HG02571 (cell line): ENCODE measurements around the gene WDR41.
"Not testable (repeated sequence)": the region's sequence is repeated elsewhere in the genome, so short reads cannot be mapped to it uniquely, and the experiment has no call there.

Source experiments
- ATAC-seq: cut with Tn5 transposase; IDR thresholded peaks from one replicate; pipeline ENCODE4 v1.9.1; 2021; ENCODE audit warnings: mild to moderate bottlenecking, moderate library complexity; ENCODE audit not compliant: unreplicated experiment

The WDR41 gene

DNA sequence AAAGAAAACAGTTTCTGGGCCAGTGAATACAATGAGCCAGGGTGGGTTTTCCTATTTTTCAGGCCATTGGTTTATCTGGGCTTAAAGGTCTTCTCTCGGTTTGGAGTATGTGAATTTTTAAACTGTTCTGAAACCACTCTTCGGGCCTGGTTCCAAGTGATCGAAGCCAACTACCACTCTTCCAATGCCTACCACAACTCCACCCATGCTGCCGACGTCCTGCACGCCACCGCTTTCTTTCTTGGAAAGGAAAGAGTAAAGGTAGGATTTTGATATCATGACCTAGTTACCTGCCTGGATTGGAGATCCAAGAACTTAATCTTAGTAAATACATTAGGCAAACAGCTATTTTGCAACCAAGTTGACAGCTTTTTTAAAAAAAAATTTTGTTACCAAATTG lies 79.1 kb downstream of the WDR41 start:
- no peak for ATAC-seq

DNA sequence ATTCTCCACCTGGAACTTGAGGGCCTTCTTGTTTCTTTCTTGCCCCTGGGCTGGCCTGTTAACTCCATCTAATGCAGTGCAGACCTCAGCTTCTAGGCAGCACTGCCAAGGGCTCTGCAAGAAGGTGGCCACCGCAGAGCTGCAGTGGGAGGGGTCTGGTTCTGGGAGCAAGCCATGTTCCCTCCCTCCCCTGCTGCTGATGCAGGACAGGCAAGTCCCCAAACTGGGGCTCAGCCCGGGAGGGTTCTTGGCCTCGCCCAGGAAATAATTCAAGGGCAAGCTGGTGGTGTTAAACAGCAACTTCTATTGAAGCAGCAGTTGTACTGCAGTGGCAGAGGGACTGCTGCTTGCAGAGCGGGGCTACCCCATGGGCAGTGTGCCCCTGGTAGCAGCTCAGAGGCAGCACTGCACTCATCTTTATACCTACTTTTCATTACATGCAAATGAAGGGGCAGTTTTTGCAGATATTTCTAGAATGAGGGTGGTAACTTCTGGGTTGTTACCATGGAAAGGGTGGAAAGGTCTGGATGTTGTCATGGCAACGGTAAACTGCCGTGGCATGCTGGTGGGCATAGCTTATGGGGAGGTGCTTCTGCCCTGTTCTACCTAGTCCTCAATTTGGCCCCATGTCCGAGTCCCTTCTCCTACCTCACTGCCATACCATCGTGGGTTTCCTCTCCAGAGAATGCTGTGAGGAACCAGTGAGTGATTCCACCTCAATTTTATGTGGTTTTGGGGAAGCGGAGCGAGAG lies 82.1 kb downstream of the WDR41 start:
- ATAC-seq = no peak

DNA sequence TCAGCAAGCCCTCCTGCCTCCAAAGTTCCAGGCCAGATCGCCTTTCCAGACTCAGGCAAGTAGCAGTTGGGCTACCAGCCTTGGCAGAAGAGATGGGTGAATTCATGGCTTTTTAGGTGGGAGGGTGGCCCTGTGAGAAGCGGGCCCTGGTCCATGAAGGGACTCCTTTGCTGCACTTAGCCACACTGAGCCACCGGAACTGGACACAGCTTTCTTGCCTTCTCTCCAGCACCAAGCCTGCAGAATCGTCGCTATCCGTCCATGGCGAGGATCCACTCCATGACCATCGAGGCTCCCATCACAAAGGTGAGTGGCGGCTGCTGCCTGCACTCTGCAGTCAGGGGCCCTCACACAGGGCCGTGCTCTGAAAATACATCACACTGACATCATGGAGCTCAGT lies 85.0 kb downstream of the WDR41 start:
- no peak for ATAC-seq

DNA sequence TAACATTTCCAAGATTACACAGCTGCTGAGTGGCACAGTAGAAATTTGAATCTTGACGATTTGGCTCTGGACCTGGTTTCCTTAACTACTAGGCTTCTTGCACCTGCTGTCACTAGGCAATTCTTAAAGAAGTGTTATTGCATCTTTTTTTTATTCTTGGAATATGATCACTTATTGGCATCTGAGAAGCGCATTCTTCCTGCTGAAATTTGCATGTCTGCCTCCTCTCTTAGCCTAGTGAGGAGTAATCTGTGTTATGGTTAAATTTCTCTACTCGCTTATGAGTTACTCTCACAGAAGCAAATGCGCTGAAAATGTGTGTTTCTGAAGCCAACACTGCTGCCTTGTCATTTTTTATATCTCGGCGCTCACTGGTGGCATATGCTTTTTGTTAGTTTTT lies 89.3 kb downstream of the WDR41 start:
- ATAC-seq = no peak

DNA sequence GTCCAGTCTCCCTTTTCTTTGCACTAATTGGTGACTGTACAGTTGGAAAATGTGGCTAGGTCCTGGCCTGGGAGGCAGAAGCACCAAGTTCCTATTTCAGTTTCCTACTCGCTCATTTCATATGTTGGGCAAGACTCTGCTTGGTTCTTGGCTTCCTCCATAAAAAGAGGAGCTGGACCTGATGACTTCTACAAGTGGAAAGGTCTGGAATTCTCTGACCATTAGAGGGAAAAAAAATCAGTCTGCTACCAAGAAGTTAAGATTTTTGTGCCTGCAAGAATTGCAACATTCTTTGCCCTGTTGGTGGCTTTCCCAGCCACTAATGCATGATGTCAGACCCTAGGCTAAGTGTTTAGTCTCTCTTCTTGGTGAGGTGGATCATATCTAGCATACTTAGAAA lies 91.5 kb downstream of the WDR41 start:
- no peak for ATAC-seq

DNA sequence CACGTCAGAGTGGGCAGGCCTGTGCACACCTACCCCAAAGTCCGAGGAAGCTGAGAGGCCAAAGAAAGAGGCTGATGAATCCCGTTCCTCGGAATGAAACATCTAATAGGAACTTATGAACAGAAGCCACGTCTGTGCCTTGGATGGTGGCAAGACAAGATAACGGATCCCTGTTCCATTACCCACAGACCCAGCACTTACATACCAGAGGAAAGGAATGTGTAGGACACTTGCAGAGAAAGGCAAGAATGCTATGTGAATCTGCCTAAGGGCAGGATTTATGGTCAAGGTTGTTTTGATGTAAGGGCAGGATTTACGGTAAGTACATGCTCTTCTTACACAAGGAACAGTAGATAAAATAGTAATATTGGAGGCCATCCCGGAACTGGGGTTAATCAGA lies 93.2 kb downstream of the WDR41 start:
- no peak for ATAC-seq

DNA sequence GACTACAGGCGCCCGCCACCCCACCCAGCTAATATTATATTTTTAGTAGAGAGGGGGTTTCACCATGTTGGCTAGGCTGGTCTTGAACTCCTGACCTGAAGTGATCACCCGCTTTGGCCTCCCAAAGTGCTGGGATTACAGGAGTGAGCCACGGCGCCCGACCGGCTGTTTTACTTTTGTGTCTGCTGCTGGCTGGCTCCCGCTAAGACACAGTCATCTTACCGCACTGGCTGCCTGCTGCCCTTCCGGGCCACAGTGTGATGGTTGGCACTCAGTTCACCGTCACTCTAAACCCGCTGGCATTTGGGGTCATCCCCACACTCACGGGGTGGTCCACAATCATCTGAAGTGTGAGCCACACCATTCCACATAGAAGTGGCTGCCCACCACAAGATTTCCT lies 93.7 kb downstream of the WDR41 start:
- no peak for ATAC-seq

DNA sequence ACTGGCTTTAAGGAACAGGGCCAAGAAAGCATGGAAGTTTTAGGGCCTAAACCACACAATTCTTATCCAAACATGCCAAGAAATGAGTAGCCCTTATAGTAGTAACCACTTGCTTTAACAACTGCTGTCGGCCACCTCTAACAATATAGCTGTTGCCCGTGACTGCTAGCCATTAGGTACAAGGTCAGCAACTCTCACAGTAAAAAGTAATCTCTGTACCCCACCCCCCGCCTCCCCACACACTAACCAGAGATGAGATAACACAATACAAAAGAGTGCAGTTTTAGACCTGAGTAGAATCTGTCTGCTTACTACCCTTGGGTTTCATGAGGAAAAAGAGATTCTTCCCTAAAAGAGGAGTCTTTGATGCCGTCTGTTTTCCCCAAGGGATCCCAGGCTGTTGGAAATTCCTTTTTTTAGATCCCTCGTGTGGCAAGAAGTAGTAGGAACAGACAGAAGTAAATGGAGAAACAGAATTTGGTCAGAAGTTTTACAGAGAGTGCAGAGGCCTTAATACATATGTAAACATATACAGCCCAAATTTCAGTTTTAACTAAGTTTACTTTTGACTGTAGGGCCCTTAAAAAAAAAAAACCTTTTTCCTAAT lies 94.3 kb downstream of the WDR41 start:
- no peak for ATAC-seq

DNA sequence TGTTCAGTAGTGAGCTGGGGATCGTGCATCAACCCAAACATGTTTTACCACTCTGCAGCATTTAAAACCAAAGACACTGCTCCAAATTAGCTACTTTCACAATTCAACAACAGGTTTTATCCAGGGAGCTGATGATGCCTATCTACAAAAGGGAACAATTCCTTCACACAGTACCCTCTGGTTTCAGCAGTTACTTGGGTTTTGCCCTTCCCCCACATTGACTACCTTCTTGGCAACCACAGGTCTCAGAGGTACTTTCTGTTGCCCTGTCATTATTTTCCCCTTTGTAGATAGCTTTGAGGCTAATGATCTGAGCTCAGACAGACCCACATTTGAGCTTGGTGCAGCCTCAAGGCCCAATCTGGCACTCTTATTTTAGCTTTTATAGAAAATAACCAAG lies 96.1 kb downstream of the WDR41 start:
- no peak for ATAC-seq

DNA sequence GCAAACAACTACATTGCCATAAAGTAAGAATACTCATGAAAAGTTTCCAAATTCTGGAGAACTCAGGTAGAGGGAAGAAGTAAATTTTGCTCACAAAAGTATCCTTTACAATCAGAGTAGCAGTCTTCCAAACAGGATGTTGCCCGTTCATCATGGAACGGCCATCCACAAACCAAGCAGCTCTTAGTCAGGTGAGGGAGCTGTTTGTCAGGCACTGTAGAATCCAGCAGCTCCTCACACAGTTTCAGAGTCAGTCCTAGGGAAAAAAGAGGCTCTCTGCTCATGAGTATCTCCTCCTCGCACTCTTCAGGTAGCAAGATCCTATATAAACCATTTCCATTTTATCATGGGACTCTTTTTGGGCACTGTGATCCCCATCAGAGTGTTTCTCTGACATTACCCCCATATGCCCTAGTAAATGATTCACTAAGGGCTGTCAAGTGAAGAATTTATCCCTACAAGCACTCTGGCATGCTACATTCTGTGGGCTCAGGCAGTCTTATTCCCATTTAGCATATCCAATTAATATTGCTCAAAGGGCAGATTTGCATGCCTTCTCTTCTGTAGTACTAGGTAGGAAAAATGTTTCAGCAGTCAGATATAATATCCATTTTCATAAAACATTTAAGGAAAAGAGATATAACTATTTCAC lies 97.9 kb downstream of the WDR41 start:
- no peak for ATAC-seq

DNA sequence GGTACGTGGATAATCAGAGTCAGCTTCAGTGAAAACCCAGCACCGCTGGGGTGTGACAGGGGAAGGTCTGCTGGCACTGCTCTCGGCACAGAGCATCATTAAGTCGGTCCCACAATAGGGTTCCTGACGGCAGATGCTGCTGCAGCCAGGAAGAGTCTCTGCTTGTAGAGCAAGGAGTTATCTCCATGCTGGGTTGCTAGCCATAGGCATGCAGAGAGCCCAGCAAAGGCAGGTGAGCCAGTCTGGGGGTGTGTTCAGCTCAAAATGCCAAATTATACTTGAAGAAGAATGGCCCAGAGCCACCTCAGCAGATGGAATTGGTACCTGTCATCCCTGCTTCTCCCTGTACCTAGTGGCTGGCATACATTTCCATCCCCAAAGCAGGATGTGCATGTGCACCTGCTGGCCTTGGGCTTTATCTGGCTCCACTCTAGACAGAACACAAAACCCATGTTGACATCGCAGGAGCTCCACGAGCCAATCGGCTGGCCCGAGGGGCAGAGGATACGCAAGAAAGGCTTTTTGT lies 100.8 kb downstream of the WDR41 start:
- ATAC-seq = no peak

DNA sequence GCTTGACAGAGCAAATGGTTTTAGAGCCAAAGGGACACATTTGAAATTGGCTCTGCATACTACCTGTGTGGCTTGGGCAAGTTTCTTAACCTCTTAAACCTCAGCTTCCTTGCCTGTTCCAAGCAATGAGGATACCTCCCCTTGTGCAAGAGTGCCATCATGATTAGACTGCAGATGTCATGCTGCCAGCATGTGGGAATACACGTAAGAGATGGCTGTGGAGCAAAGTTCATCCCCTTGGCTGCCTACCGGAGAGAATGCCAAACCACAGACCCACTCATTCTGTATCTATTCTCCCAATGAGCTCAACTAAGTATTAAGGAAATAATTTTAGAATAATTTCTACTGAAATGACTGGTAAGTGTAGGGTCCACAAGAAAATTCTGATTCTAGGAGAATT lies 101.3 kb downstream of the WDR41 start:
- no peak for ATAC-seq

DNA sequence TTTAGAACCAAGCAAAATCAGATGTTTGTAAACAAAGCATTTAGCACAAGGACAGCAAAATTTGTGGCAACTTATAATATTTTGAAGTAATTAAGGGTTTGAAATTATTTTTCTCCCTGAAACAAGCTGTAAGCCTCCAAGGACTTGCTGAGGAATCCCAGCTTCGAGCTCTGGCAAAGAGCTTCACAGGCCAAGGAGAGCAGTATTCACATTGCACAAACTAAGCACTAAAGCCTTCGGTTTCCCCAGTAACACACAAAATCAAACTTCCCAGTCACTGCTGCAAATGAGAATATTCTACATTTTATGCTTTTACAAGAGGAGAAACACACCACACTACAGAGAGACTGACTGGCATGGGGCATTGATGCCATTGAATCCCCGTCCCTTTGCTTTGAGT lies 101.9 kb downstream of the WDR41 start:
- no peak for ATAC-seq

DNA sequence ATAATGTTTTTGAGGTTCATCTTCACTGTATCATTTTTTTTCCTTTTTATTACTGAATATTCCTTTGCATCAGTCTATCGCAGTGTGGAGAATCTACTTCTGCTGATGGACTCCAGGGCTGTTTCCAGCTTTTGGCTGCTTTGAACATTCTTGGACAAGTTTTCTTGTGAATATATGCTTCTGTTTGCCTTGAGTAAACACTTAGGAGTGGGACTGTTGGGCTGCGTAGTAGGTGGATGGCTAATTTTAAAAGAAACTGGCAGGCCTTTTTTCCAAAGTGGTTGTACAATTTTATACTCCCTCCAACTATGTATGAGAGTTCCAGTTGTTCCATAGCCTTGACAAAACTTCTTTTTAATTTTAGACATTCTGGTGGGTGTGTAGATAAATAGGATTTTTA lies 102.4 kb downstream of the WDR41 start:
- ATAC-seq = no peak

DNA sequence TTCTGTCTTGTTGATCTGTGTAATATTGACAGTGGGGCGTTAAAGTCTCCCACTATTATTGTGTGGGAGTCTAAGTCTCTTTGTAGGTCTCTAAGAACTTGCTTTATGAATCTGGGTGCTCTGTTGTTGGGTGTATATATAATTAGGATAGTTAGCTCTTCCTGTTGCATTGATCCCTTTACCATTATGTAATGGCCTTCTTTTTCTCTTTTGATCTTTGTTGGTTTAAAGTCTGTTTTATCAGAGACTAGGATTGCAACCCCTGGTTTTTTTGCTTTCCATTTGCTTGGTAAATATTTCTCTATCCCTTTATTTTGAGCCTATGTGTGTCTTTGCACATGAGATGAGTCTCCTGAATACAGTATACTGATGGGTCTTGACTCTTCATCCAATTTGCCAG lies 105.8 kb downstream of the WDR41 start:
- ATAC-seq = not testable (repeated sequence)

DNA sequence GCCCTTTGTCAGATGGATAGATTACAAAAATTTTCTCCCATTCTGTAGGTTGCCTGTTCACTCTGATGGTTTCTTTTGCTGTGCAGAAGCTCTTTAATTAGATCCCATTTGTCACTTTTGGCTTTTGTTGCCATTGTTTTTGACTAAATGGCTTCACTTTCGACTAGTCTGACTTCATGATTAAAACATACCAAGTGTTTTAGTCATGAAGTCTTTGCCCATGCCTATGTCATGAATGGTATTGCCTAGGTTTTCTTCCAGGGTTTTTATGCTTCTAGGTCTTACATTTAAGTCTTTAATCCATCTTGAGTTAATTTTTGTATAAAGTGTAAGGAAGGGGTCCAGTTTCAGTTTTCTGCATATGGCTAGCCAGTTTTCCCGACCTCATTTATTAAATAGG lies 108.8 kb downstream of the WDR41 start:
- ATAC-seq = not testable (repeated sequence)
